Nephron progenitor cell (in vitro differentiated cells): Measurements from ENCODE around the gene NEMP1.

Source experiments
- DNase-seq: peaks from one replicate; pipeline ENCODE4 v3.0.0; 2021
- H3K27ac Mint-ChIP-seq: 2 replicates; pipeline ENCODE4 v1.8.0; 2021; ENCODE audit warnings: mild to moderate bottlenecking, moderate library complexity, mixed read lengths
- H3K27me3 Mint-ChIP-seq: 2 replicates; pipeline ENCODE4 v1.8.0; 2021; ENCODE audit warnings: mild to moderate bottlenecking, low read depth, mixed read lengths; ENCODE audit not compliant: poor library complexity
- H3K36me3 Mint-ChIP-seq: 2 replicates; pipeline ENCODE4 v1.8.0; 2021; ENCODE audit warnings: low read depth, mixed read lengths
- H3K4me1 Mint-ChIP-seq: 2 replicates; pipeline ENCODE4 v1.8.0; 2021; ENCODE audit warnings: mixed read lengths
- H3K4me3 Mint-ChIP-seq: 2 replicates; pipeline ENCODE4 v1.8.0; 2021; ENCODE audit warnings: mild to moderate bottlenecking, moderate library complexity, mixed read lengths
- H3K9me3 Mint-ChIP-seq: 2 replicates; pipeline ENCODE4 v1.8.0; 2021; ENCODE audit warnings: mild to moderate bottlenecking, moderate library complexity, mixed read lengths
- TF ChIP-seq, protein P1 (sequence below): fragments of 200-600 bp; sonication (generic); IDR thresholded peaks from 2 replicates; pipeline ENCODE4 v1.5.0; 2021; ENCODE audit warnings: antibody characterized with exemption

The NEMP1 gene

GRCh38 chr12:57069523-57069922 is 9.1 kb downstream of the NEMP1 start:
- H3K27me3 Mint-ChIP-seq = no peaks in the 10 kb centered on the region
- H3K4me3 Mint-ChIP-seq = no peak overlapping the region
- no peaks in the 10 kb centered on the region for H3K9me3 Mint-ChIP-seq
- TF ChIP-seq, protein P1, sequence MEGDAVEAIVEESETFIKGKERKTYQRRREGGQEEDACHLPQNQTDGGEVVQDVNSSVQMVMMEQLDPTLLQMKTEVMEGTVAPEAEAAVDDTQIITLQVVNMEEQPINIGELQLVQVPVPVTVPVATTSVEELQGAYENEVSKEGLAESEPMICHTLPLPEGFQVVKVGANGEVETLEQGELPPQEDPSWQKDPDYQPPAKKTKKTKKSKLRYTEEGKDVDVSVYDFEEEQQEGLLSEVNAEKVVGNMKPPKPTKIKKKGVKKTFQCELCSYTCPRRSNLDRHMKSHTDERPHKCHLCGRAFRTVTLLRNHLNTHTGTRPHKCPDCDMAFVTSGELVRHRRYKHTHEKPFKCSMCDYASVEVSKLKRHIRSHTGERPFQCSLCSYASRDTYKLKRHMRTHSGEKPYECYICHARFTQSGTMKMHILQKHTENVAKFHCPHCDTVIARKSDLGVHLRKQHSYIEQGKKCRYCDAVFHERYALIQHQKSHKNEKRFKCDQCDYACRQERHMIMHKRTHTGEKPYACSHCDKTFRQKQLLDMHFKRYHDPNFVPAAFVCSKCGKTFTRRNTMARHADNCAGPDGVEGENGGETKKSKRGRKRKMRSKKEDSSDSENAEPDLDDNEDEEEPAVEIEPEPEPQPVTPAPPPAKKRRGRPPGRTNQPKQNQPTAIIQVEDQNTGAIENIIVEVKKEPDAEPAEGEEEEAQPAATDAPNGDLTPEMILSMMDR = peak; percentile 83
- peaks cover 68% of the 10 kb centered on the region for H3K36me3 Mint-ChIP-seq
- DNase-seq = peak; percentile 46
- peaks cover 14% of the 10 kb centered on the region for H3K4me1 Mint-ChIP-seq
- H3K27ac Mint-ChIP-seq = peak overlapping the region; percentile 86

DNA sequence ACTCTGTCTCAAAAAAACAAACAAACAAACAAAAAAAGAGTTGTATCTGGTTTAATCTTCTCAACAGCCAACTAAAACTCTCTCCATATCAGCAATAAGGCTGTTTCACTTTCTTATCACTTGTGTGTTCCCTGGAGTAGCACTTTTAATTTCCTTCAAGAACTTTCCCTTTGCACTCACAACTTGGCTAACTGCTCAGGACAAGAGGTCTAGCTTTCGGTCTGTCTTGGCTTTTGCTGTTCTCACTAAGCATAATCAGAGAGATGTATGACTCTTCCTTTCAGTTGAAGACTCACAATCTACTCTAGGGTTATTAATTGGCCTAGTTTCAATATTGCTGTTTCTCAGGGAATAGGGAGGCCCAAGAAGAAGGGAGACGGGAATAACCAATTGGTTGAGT is 12.3 kb downstream of the NEMP1 start:
- no peak overlapping the region for H3K4me3 Mint-ChIP-seq

DNA sequence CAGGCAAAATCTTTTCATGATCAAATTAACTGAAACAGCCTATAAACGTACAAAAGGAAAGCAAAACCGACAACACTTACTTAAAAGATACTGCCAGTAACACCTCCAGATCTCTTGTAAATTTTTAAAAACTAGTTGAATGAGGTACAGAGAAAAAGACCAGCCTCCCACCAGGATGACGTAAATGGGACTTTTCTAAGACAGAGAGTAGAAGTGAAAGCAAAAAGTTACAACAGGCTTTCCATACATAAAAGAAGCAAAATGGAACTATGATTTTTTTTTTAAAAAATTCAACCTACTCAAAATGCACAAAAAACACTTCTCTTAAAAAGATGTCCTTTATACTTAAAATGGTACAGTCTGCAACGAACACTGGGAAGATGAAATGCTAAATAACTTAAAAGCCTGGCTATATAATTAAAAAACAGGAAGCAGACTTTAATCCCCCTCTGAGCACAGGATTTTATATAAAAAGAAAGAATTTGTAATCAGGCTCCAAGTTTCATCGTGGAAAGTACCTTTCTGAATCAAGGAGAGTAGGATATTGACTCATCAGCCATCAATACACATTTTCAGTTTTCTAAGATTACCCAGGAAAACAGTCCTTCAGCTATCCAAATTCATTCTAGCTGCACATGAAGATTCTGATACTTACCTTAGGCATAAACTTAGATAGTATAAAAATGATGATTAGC is 14.5 kb downstream of the NEMP1 start:
- TF ChIP-seq, protein P1 = no peak
- Mint-ChIP-seq H3K27ac (no peak overlapping the region), H3K4me3 (no peak overlapping the region), H3K4me1 (no peaks in the 10 kb centered on the region), H3K36me3 (peaks cover 55% of the 10 kb centered on the region), H3K27me3 (no peaks in the 10 kb centered on the region), H3K9me3 (no peaks in the 10 kb centered on the region)
- DNase-seq = no peak

More for the DNA sequence above, 12.3 kb downstream of the NEMP1 start:
- no peaks in the 10 kb centered on the region for H3K27me3 Mint-ChIP-seq
- peak overlapping the region; percentile 64 for H3K27ac Mint-ChIP-seq
- no peaks in the 10 kb centered on the region for H3K9me3 Mint-ChIP-seq
- H3K36me3 Mint-ChIP-seq = peaks cover 61% of the 10 kb centered on the region
- DNase-seq = no peak
- TF ChIP-seq, protein P1 = no peak
- peaks cover 10% of the 10 kb centered on the region for H3K4me1 Mint-ChIP-seq

DNA sequence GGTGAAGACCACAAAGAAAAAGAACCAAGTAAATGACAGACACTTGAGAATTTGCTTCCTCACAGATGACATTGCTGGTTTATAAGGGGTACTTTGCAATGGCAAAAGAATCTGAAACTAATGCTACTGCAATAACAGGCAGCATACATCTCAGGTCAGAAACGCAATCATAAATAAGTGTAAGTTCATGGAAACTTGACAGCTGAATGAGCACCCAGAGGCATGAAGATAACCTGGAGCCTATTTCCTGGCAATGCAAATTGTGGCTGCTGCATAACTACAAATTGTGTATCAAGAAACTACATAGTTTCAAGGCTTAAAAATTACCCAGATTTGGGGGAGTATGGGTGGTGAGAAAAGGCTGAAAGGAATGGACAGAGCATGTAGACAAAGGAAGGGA is 20.1 kb downstream of the NEMP1 start:
- Mint-ChIP-seq H3K27me3 (no peaks in the 10 kb centered on the region), H3K4me3 (no peak overlapping the region), H3K36me3 (peaks cover 49% of the 10 kb centered on the region), H3K4me1 (no peaks in the 10 kb centered on the region), H3K27ac (peak overlapping the region; percentile 53), H3K9me3 (peaks cover 7% of the 10 kb centered on the region)
- DNase-seq = no peak
- TF ChIP-seq, protein P1 = no peak

- TF ChIP-seq, protein P1 = no peak
- DNase-seq = no peak
- H3K27ac Mint-ChIP-seq = peak overlapping the region; percentile 48
- no peaks in the 10 kb centered on the region for H3K4me1 Mint-ChIP-seq
- peaks cover 7% of the 10 kb centered on the region for H3K9me3 Mint-ChIP-seq
- no peak overlapping the region for H3K4me3 Mint-ChIP-seq
- H3K36me3 Mint-ChIP-seq = peaks cover 44% of the 10 kb centered on the region
- peaks cover 1% of the 10 kb centered on the region for H3K27me3 Mint-ChIP-seq
These were observed 21.4 kb downstream of the NEMP1 start for GRCh38 chr12:57057067-57057751.
